Activated CD4-positive, alpha-beta T cell treated with anti-CD3 and anti-CD28 coated beads, Interleukin-2, amount 10 ng/mL, durations not matched to agents 7 days and 5 days (primary cell): ENCODE measurements around the gene ICA1. TPM values are rescaled to one million over a fixed set of nuclear protein-coding genes. Genes with fewer than 3 reads are reported as not detected.
A peak's percentile ranks its signal among the peaks of the same experiment; 100 is the strongest.
"Not testable (repeated sequence)": the region's sequence is repeated elsewhere in the genome, so short reads cannot be mapped to it uniquely, and the experiment has no call there.

ENCODE experiments used
- CTCF ChIA-PET: fragments of 350-600 bp; sonication (Branson Sonifier 250); formaldehyde crosslinking; loops from one replicate; lab custom pipeline; 2021; ENCODE audit warnings: antibody characterized with exemption; lab: Charles Lee
- POLR2A ChIA-PET: fragments of 350-600 bp; sonication (Branson Sonifier 250); formaldehyde crosslinking; loops from one replicate; lab custom pipeline; 2021; ENCODE audit warnings: antibody characterized with exemption; lab: Charles Lee
- DNase-seq: peaks from one replicate; pipeline ENCODE4 v3.0.0-alpha.2; 2020
- H3K27ac Mint-ChIP-seq: one replicate; pipeline ENCODE4 v1.8.0; 2021; ENCODE audit warnings: mild to moderate bottlenecking, moderate library complexity, mixed read lengths
- H3K27me3 Mint-ChIP-seq: one replicate; pipeline ENCODE4 v1.8.0; 2021; ENCODE audit warnings: mixed read lengths
- H3K36me3 Mint-ChIP-seq: one replicate; pipeline ENCODE4 v1.8.0; 2021; ENCODE audit warnings: low read depth, mixed read lengths
- H3K4me1 Mint-ChIP-seq: one replicate; pipeline ENCODE4 v1.8.0; 2021; ENCODE audit warnings: mixed read lengths
- H3K4me3 Mint-ChIP-seq: one replicate; pipeline ENCODE4 v1.8.0; 2021; ENCODE audit warnings: mild to moderate bottlenecking, moderate library complexity, mixed read lengths
- H3K9me3 Mint-ChIP-seq: one replicate; pipeline ENCODE4 v1.8.0; 2021; ENCODE audit warnings: mixed read lengths
- total RNA-seq, 2 experiments: library from RNA; stranded (reverse); gene quantifications; one replicate each; pipeline ENCODE4 v1.2.3, GENCODE V29; 2021

Gene ICA1
- total RNA-seq, 2 experiments from 2014 or later = 0.89 to 1.5 TPM

DNA sequence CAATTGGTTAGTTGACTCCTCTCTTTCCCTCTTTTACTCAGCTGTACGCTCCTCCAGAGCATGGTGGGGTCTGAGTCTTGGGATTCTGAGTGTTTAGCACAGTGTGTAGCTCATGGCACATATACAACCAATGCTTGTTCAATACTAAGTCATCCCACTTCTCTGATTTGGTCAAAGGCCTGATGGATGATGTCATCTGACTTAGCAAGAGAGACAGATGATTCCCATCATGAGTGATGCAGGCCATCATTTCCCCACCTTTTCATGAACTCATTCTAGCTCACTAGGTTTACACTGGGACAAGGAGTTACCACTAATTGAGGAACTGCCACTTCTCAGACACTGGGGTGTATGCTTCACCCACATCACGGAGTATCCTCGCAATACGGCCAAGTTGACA lies 3.8 kb downstream of the ICA1 start:
- DNase-seq = no peak
- peaks cover 6% of the 10 kb centered on the region for H3K4me1 Mint-ChIP-seq
- ChIA-PET CTCF (interaction anchor here (0.9 kb wide), 1 partner anchor 36 kb away, joined by 3 read pairs; no protein-coding TSS in a partner anchor), POLR2A (no interaction called here)
- no peak overlapping the region for H3K4me3 Mint-ChIP-seq
- H3K27me3 Mint-ChIP-seq = peaks cover 37% of the 10 kb centered on the region
- H3K9me3 Mint-ChIP-seq = no peaks in the 10 kb centered on the region
- no peaks in the 10 kb centered on the region for H3K36me3 Mint-ChIP-seq
- H3K27ac Mint-ChIP-seq = no peak overlapping the region

DNA sequence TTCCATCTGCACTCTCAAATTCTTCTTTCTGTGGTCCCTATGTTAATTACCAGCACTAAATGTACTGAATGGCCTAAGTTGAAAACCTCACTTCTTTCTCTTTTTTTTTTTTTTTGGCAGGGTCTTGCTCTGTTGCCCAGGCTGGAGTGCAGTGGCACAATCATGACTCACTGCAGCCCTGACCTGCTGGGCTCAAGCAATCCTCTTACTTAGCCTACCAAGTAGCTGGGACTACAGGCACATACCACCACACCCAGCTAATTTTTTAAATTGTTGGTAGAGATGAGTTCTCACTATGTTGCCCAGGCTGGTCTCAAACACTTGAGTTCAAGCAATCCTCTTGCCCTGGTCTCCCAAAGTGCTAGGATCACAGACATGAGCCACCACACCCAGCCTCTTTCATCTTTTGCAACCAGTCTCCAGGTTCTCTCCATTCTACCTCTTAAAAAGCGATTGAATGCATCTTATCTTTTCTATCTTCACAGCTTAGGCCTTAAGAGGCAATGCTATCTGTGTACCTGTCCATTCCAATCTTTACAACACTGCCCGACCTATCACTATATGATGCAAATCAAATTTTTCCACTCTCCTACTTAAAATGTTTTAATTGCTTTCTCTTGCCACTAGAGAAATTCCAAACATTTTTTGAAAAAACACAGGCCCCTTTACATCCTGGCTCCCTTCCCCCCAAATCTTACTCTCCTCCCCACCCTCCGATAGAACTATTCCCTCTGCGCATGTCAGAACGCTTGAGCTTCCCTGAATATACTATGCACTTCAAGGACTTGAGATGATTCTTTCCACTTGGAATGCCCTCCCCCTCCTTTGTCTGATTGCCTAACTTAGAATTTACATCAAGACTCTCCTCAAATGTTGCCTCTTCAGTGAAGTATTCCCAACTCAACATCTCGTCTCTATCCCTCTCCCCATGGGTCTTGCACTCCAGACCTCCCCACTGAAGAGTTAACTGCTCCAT lies 6.0 kb downstream of the ICA1 start:
- POLR2A ChIA-PET = no interaction called here
- Mint-ChIP-seq H3K4me1 (peaks cover 4% of the 10 kb centered on the region), H3K9me3 (no peaks in the 10 kb centered on the region), H3K4me3 (no peak overlapping the region), H3K27me3 (peaks cover 24% of the 10 kb centered on the region), H3K27ac (no peak overlapping the region), H3K36me3 (no peaks in the 10 kb centered on the region)
- no peak for DNase-seq
- CTCF ChIA-PET = interaction anchor here (0.8 kb wide), 1 partner anchor 489 kb away, joined by 3 read pairs; no protein-coding TSS in a partner anchor

DNA sequence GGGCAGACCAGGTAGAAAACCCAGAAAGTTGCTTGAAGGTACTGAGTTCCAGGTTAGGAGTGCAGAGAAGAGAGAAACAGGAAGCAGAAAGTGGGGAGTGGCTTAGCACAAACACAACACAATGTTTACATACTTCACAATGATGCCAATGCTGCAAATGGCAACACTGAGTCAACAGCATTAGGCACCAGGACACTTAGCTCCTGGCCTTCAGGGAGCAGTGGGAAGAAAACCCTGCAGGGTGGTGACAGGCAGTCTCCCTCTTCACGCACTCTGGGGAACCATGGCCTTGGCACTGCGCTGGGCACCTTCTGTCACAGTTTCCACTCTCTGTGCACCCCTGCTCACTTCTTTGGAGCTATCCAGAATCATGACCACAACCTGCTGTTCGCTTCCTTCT lies 7.3 kb downstream of the ICA1 start:
- ChIA-PET CTCF (interaction anchor here (0.8 to 1.3 kb wide), 2 partner anchors 14 to 488 kb away, joined by 3 read pairs; no protein-coding TSS in a partner anchor), POLR2A (no interaction called here)
- DNase-seq = no peak
- H3K27ac Mint-ChIP-seq = no peak overlapping the region
- H3K9me3 Mint-ChIP-seq = no peaks in the 10 kb centered on the region
- H3K4me3 Mint-ChIP-seq = no peak overlapping the region
- no peaks in the 10 kb centered on the region for H3K36me3 Mint-ChIP-seq
- peaks cover 19% of the 10 kb centered on the region for H3K27me3 Mint-ChIP-seq
- no peaks in the 10 kb centered on the region for H3K4me1 Mint-ChIP-seq

DNA sequence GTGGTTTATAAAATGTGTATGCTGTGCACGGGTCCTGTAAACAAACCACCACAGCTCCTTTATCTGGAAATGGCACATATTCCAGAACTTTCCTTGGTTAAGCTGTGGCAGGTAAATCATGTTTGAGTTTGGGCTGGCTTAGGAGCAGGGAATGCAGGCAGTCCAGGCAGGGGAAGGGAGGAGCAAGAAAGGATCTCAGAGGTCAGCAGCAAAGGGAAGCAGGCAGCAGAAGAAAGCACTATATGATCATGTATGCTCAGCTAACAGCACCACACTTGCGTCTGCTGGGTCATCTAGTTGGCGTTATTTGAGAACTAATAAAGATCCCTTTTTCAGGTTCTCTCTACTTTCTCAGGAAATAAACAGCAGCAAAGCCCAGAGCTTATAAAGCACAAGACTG lies 7.8 kb downstream of the ICA1 start:
- no peaks in the 10 kb centered on the region for H3K4me1 Mint-ChIP-seq
- POLR2A ChIA-PET = no interaction called here
- DNase-seq = no peak
- H3K36me3 Mint-ChIP-seq = no peaks in the 10 kb centered on the region
- CTCF ChIA-PET = interaction anchor here (1.3 kb wide), 1 partner anchor 13 kb away, joined by 3 read pairs; no protein-coding TSS in a partner anchor
- H3K4me3 Mint-ChIP-seq = no peak overlapping the region
- no peaks in the 10 kb centered on the region for H3K9me3 Mint-ChIP-seq
- H3K27ac Mint-ChIP-seq = peak overlapping the region; percentile 6
- peaks cover 18% of the 10 kb centered on the region for H3K27me3 Mint-ChIP-seq

DNA sequence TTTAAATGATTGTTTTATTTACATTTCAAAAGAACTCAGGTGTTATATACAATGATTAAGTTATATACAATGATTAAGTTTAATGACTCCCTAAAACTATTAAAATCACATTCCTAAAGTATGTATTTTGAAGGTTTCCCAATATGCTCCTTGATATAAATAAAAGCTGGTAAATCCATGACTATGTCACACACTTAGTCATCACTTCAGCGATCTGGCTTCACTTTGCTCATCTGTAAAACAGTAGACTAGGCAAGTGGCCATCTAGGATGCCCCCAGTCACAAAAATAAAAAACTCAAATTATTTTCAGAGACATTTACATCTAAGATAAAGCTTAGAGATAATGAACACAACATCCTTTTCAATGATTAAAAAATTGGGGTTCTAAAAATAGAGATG lies 10.8 kb downstream of the ICA1 start:
- Mint-ChIP-seq H3K27me3 (peaks cover 11% of the 10 kb centered on the region), H3K27ac (no peak overlapping the region), H3K4me3 (no peak overlapping the region), H3K4me1 (no peaks in the 10 kb centered on the region), H3K9me3 (no peaks in the 10 kb centered on the region), H3K36me3 (no peaks in the 10 kb centered on the region)
- CTCF ChIA-PET = no interaction called here
- no peak for DNase-seq
- POLR2A ChIA-PET = no interaction called here

DNA sequence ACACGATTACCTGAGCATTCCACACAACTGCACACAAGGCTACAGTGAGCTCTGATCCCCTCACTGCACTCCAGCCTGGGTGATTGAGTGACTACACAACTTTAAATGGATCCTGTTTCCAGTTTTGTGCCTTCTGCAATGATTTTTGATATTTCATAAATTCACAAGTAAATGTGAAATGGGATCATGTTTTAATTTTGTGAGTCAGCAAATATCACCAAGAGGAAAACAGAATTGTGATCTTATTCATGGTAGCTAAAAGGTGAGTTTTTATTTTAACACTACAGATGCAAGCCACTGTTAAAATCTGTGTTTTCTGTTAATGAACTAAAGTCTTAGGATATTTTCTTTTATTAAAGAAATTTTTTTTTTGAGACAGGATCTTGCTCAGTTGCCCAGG lies 11.4 kb downstream of the ICA1 start:
- no peaks in the 10 kb centered on the region for H3K4me1 Mint-ChIP-seq
- no peak overlapping the region for H3K27ac Mint-ChIP-seq
- ChIA-PET POLR2A (no interaction called here), CTCF (no interaction called here)
- H3K36me3 Mint-ChIP-seq = no peaks in the 10 kb centered on the region
- DNase-seq = no peak
- no peak overlapping the region for H3K4me3 Mint-ChIP-seq
- H3K27me3 Mint-ChIP-seq = peaks cover 11% of the 10 kb centered on the region
- H3K9me3 Mint-ChIP-seq = no peaks in the 10 kb centered on the region

DNA sequence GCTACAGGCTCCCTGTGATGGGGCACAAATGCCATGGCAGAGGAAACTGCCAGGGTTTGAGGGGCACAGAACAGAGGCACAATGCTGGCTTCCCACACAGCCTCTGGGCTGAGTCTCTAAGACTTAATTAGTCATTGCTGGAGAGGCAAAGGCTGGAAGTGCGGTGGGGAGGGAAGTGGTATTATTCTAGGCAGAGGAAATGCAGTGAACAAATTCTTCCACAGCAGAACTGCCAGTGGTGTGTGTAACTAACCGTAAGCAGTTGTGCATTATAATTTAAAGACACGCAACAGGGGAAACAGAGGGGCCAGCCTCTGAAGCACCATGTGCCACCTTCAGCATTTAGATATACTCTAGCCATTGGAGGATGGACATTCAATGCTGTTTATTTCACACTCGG lies 12.8 kb downstream of the ICA1 start:
- ChIA-PET POLR2A (no interaction called here), CTCF (no interaction called here)
- H3K27ac Mint-ChIP-seq = no peak overlapping the region
- no peak overlapping the region for H3K4me3 Mint-ChIP-seq
- H3K36me3 Mint-ChIP-seq = no peaks in the 10 kb centered on the region
- no peak for DNase-seq
- no peaks in the 10 kb centered on the region for H3K9me3 Mint-ChIP-seq
- no peaks in the 10 kb centered on the region for H3K4me1 Mint-ChIP-seq
- peaks cover 10% of the 10 kb centered on the region for H3K27me3 Mint-ChIP-seq

DNA sequence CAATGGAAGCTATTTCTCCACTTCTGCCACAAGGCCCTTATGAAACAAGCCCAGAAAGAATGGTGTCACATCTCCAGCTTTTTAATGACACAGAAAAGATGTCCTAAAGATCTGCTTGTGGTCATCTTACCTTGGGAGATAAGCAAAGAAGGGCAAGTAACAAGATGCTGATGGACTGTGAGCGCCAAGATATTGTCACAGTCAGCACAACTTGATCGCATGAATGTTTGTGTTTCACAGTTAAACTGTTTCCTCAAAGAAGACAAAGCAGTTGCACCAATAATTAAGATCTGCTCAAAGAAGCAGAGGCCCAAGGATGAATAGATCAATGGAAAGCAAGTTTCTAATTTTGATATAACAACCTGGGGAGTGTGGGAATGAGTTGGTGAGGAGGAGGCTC lies 15.9 kb downstream of the ICA1 start:
- ChIA-PET POLR2A (no interaction called here), CTCF (interaction anchor here (1.1 kb wide), 1 partner anchor 9 kb away, joined by 4 read pairs; no protein-coding TSS in a partner anchor)
- Mint-ChIP-seq H3K9me3 (peaks cover 8% of the 10 kb centered on the region), H3K27ac (no peak overlapping the region), H3K27me3 (peaks cover 11% of the 10 kb centered on the region), H3K36me3 (no peaks in the 10 kb centered on the region), H3K4me1 (no peaks in the 10 kb centered on the region), H3K4me3 (no peak overlapping the region)
- no peak for DNase-seq

DNA sequence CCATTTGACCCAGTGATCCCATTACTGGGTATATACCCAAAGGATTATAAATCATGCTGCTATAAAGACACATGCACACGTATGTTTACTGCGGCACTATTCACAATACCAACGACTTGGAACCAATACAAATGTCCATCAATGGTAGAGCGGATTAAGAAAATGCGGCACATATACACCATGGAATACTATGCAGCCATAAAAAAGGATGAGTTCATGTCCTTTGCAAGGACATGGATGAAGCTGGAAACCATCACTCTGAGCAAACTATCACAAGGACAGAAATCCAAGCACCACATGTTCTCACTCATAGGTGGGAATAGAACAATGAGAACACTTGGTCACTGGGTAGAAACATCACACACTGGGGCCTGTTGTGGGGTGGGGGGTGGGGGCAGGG lies 16.9 kb downstream of the ICA1 start:
- H3K27ac Mint-ChIP-seq, H3K36me3 Mint-ChIP-seq, POLR2A ChIA-PET, H3K4me3 Mint-ChIP-seq, H3K9me3 Mint-ChIP-seq, H3K27me3 Mint-ChIP-seq, CTCF ChIA-PET, DNase-seq, H3K4me1 Mint-ChIP-seq: not testable (repeated sequence)

DNA sequence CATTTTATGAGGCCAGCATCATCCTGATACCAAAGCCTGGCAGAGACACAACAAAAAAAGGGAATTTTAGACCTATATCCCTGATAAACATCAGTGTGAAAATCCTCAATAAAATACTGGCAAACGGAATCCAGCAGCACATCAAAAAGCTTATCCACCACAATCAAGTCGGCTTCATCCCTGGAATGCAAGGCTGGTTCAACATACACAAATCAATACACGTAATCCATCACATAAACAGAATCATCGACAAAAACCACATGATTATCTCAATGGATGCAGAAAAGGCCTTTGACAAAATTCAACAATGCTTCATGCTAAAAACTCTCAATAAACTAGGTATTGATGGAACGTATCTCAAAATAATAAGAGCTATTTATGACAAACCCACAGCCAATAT lies 18.9 kb downstream of the ICA1 start:
- H3K27me3 Mint-ChIP-seq, CTCF ChIA-PET, H3K27ac Mint-ChIP-seq, H3K9me3 Mint-ChIP-seq, H3K36me3 Mint-ChIP-seq, H3K4me1 Mint-ChIP-seq, DNase-seq, H3K4me3 Mint-ChIP-seq, POLR2A ChIA-PET: not testable (repeated sequence)

DNA sequence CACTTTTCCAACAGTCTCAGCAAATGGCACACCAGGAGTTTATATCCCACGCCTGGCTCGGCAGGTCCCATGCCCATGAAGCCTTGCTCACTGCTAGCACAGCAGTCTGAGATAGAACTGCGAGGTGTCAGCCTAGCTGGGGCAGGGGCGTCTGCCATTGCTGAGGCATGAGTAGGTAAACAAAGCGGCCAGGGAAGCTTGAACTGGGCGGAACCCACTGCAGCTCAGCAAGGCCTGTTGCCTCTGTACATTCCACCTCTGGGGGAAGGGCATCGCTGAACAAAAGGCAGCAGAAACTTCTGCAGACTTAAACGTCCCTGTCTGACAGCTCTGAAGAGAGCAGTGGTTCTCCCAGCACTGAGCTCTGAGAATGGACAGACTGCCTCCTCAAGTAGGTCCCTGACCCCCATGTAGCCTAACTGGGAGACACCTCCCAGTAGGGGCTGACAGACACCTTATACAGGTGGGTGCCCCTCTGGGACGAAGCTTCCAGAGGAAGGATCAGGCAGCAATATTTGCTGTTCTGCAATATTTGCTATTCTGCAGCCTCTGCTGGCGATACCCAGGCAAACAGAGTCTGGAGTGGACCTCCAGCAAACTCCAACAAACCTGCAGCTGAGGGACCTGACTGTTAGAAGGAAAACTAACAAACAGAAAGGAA lies 22.1 kb downstream of the ICA1 start:
- H3K27ac Mint-ChIP-seq, H3K4me3 Mint-ChIP-seq, H3K36me3 Mint-ChIP-seq, POLR2A ChIA-PET, H3K9me3 Mint-ChIP-seq, H3K4me1 Mint-ChIP-seq, H3K27me3 Mint-ChIP-seq, CTCF ChIA-PET, DNase-seq: not testable (repeated sequence)

DNA sequence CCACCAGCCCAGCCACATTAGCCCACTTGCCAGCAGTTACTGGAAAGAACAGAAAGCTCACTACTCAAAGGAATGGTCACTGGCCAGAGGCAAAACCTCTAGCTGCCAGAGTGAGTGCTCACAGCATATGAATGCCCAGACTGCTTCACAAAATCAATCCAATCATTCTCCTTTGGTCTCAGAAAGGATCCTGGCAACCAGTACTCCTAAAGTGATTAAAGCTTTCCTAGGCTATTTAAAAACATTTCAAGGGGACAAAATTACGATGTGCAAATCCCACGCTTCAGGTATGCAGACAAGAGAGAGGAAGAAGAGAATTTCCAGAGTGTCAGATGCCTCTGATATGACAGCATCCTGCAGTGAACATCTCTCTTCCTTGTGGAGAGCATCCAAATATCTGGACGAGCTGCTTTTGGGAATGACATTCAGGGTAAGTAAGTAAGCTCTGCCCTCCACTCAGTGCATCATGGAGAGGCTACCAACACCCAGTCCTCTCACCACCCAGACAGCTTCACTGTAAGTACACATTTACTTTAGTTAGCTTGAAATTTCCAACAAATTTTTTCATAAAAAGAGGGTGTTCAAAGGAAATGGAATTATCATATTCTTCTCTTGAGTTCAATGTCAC lies 25.1 kb downstream of the ICA1 start:
- Mint-ChIP-seq H3K27ac (no peak overlapping the region), H3K9me3 (no peaks in the 10 kb centered on the region), H3K27me3 (peaks cover 4% of the 10 kb centered on the region), H3K36me3 (no peaks in the 10 kb centered on the region), H3K4me3 (no peak overlapping the region), H3K4me1 (no peaks in the 10 kb centered on the region)
- POLR2A ChIA-PET = no interaction called here
- no peak for DNase-seq
- CTCF ChIA-PET = interaction anchor here (1.1 kb wide), 1 partner anchor 9 kb away, joined by 4 read pairs; no protein-coding TSS in a partner anchor
